BE2C (cell line): ENCODE data around the gene PIK3C2G.

Source experiments
- DNase-seq: peaks from one replicate; pipeline ENCODE4 v3.0.0-alpha.2; 2020
- H3K27me3 ChIP-seq: fragments of 250-450 bp; sonication (Bioruptor Pico); 2 replicates; pipeline ENCODE4 v1.5.1; 2020; ENCODE audit warnings: mild to moderate bottlenecking
- H3K36me3 ChIP-seq: fragments of 250-450 bp; sonication (Bioruptor Pico); 2 replicates; pipeline ENCODE4 v1.5.1; 2020; ENCODE audit warnings: mild to moderate bottlenecking
- H3K4me1 ChIP-seq: fragments of 250-450 bp; sonication (Bioruptor Pico); 2 replicates; pipeline ENCODE4 v1.5.1; 2020
- H3K4me3 ChIP-seq: 2 replicates; pipeline ENCODE4 v1.5.1; 2011; ENCODE audit warnings: low read depth, low read length
- H3K9me3 ChIP-seq: fragments of 250-450 bp; sonication (Bioruptor Pico); 2 replicates; pipeline ENCODE4 v1.5.1; 2020
- TF ChIP-seq, protein P1 (sequence below): IDR thresholded peaks from 2 replicates; pipeline ENCODE4 v1.5.1; 2012; ENCODE audit warnings: mild to moderate bottlenecking, low read depth, low read length

Gene PIK3C2G

DNA sequence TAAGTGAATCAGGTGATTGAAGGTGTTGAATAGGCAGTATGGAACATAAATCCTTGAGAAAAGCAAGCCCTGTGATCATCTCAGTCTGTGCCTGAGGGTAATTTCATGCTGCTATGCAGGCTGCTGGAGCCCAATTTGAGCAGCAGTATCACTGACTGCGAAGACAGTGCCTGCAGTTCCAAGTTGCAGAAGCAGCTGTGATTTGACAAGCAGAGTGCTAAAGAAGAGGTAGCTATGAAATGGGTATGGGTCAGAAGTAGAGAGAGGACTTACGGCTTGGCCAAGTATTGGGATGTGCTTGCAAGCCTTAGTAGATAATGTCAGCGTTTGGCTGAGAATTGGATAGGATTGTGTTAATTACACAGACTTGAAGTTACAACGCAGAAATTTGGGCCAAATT is 22.5 kb downstream of the PIK3C2G start:
- Histone ChIP-seq H3K9me3 (no peaks in the 10 kb centered on the region), H3K4me3 (no peak overlapping the region), H3K27me3 (peaks cover 13% of the 10 kb centered on the region), H3K4me1 (no peaks in the 10 kb centered on the region), H3K36me3 (no peaks in the 10 kb centered on the region)
- TF ChIP-seq, protein P1, sequence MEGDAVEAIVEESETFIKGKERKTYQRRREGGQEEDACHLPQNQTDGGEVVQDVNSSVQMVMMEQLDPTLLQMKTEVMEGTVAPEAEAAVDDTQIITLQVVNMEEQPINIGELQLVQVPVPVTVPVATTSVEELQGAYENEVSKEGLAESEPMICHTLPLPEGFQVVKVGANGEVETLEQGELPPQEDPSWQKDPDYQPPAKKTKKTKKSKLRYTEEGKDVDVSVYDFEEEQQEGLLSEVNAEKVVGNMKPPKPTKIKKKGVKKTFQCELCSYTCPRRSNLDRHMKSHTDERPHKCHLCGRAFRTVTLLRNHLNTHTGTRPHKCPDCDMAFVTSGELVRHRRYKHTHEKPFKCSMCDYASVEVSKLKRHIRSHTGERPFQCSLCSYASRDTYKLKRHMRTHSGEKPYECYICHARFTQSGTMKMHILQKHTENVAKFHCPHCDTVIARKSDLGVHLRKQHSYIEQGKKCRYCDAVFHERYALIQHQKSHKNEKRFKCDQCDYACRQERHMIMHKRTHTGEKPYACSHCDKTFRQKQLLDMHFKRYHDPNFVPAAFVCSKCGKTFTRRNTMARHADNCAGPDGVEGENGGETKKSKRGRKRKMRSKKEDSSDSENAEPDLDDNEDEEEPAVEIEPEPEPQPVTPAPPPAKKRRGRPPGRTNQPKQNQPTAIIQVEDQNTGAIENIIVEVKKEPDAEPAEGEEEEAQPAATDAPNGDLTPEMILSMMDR = no peak
- no peak for DNase-seq

DNA sequence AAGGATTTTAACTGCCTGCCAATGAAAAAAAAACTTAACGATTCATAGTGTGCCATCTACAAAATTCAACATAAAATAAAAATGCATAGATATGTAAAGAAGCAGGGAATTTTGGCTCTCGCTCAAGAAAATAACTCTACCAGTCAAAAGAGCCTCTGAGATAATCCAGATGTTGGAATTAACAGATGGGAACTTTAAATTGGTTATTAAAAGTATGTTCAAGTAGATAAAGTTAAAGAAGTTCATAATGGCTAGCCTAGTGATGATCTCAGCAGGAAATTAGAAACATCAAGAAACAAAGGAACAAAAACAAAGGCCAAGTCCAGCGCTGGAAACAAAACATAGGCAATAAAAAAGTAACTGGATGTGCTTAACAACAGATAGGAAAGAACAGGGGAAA is 23.1 kb downstream of the PIK3C2G start:
- H3K4me1 ChIP-seq = no peaks in the 10 kb centered on the region
- TF ChIP-seq, protein P1 = no peak
- no peaks in the 10 kb centered on the region for H3K9me3 ChIP-seq
- DNase-seq = no peak
- no peaks in the 10 kb centered on the region for H3K36me3 ChIP-seq
- H3K27me3 ChIP-seq = peaks cover 13% of the 10 kb centered on the region
- H3K4me3 ChIP-seq = no peak overlapping the region

DNA sequence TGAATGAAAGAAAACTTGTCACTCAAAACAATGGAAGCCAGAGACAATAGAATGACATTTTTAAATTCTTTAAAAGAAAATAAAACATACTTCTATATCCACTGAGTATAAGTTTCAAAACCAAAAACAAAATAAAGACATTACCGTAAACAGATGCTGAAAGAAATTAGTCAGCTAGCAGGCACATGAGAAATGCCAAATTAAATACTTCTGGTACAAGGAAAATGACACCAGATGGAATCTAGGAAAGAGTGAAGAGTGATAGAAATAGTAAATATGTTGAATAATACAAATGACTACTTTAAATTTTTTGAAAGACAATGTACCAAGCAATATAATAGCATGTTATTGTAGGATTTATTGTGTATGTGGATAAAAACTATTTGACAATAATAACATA is 23.8 kb downstream of the PIK3C2G start:
- TF ChIP-seq, protein P1 = no peak

DNA sequence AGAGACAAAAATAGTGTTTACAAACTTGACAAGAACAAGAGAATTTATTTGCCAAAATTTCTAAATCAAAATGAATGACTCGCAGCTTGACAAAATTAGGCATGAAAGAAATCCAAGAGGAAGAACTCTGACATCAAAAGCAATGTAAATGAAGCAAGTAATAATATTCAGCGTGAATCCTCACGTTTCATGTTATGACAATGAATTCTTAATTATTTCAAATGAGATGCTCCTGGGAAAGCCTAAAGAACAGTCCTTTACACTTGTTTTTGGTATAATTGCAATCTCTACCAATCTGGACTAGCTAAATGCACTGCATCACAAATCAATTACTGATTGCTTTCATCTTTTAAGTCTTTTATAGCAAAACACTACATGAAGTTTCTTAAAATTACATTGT is 29.1 kb downstream of the PIK3C2G start:
- no peaks in the 10 kb centered on the region for H3K9me3 ChIP-seq
- TF ChIP-seq, protein P1 = no peak
- H3K36me3 ChIP-seq = no peaks in the 10 kb centered on the region
- H3K4me3 ChIP-seq = no peak overlapping the region
- no peak for DNase-seq
- no peaks in the 10 kb centered on the region for H3K27me3 ChIP-seq
- H3K4me1 ChIP-seq = no peaks in the 10 kb centered on the region

More for the DNA sequence above, 23.8 kb downstream of the PIK3C2G start:
- H3K4me3 ChIP-seq = no peak overlapping the region
- H3K27me3 ChIP-seq = peaks cover 13% of the 10 kb centered on the region
- no peaks in the 10 kb centered on the region for H3K4me1 ChIP-seq
- H3K9me3 ChIP-seq = no peaks in the 10 kb centered on the region
- no peaks in the 10 kb centered on the region for H3K36me3 ChIP-seq
- DNase-seq = no peak

DNA sequence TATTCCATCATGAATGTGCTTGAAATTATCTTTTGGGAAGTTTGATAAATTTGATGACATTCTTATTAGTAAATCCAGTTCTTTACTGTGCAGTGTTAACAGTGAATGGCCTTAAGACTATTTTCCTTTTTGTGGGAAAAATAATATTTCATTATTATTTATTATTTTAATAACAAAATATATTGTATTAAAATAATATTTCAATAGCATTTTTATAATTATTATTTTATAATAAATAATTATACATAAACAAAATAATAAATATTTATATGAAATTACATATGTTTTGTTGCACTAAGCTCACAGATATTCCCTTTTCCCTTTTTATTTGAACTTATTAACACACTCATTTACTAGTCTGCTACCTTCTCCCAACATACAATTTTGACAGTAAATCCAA is 33.6 kb downstream of the PIK3C2G start:
- DNase-seq = no peak
- Histone ChIP-seq H3K4me1 (no peaks in the 10 kb centered on the region), H3K9me3 (no peaks in the 10 kb centered on the region), H3K27me3 (no peaks in the 10 kb centered on the region; the same call in 1 of the 2 replicates), H3K4me3 (no peak overlapping the region), H3K36me3 (no peaks in the 10 kb centered on the region)
- TF ChIP-seq, protein P1 = no peak

DNA sequence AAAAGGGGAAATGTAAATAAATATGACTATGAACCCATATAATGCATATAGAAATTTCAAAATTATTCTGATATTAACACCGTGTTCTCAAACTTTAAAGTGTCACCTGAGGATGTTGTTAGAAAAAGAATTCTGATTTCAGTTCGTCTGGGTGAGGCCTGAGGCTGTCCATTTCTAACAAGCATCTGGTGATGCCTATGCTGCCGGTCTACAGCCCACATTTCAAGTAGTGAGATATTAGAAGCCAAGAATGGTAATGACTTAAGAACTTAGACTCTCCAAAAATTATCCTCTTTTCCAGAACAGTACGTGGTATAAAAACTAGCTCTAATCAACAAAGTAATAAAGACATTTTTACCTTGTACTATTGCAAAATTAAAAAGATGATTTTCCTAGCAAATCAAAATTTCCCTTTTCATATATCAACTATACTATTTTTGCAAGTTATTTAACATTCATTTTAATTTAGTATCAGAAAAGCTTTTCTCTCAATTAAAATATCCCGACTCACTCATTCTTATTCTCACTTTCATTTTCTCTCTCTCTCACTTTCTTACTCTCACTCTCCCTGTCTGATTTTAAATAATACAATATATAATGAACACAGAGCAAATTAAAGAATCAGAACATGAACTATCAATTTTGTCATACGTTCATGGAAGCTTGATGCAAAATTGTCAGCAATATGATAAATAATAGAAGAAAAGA is 35.0 kb downstream of the PIK3C2G start:
- Histone ChIP-seq H3K4me3 (no peak overlapping the region), H3K9me3 (no peaks in the 10 kb centered on the region), H3K4me1 (no peaks in the 10 kb centered on the region), H3K36me3 (no peaks in the 10 kb centered on the region), H3K27me3 (no peaks in the 10 kb centered on the region; the same call in 1 of the 2 replicates)
- DNase-seq = no peak
- TF ChIP-seq, protein P1 = no peak
